HepG2 (cell line): ENCODE results near the gene ATPAF1.

Experiments
- BHLHE40 ChIP-seq: IDR thresholded peaks from 2 replicates; pipeline ENCODE4 v1.6.1; 2011; ENCODE audit warnings: low read length, improper control_type of control experiment
- BRF2 ChIP-seq: sonication (generic); formaldehyde crosslinking; IDR thresholded peaks from 2 replicates; pipeline ENCODE4 v1.8.1; 2022; ENCODE audit warnings: mild to moderate bottlenecking, missing genetic modification reagents
- CTCF ChIP-seq: sonication (generic); formaldehyde crosslinking; IDR thresholded peaks from 2 replicates; pipeline ENCODE4 v1.5.0; 2020; ENCODE audit warnings: mild to moderate bottlenecking, missing genetic modification reagents, moderate library complexity
- DBP ChIP-seq: sonication (generic); formaldehyde crosslinking; IDR thresholded peaks from 2 replicates; pipeline ENCODE4 v1.4.0; 2020; ENCODE audit warnings: missing genetic modification reagents; ENCODE audit errors: not compliant biosample characterization
- EEA1 ChIP-seq: sonication (generic); formaldehyde crosslinking; IDR thresholded peaks from 2 replicates; pipeline ENCODE4 v1.5.1; 2020; ENCODE audit warnings: mild to moderate bottlenecking, missing genetic modification reagents, borderline replicate concordance
- HDAC6 ChIP-seq: fragments of 200-600 bp; sonication (generic); IDR thresholded peaks from 2 replicates; pipeline ENCODE4 v1.7.0; 2017; ENCODE audit warnings: mild to moderate bottlenecking, antibody characterized with exemption, low read length, low read depth
- MTF1 ChIP-seq: sonication (generic); formaldehyde crosslinking; IDR thresholded peaks from 2 replicates; pipeline ENCODE4 v1.5.0; 2020; ENCODE audit warnings: missing genetic modification reagents
- SMAD1 ChIP-seq: sonication (generic); formaldehyde crosslinking; IDR thresholded peaks from 2 replicates; pipeline ENCODE4 v1.4.0; 2020; ENCODE audit warnings: missing genetic modification reagents, low read depth, mild to moderate bottlenecking, borderline replicate concordance
- SMC3 ChIP-seq: IDR thresholded peaks from 2 replicates; pipeline ENCODE4 v1.6.1; 2011; ENCODE audit warnings: low read length, improper control_type of control experiment
- ZNF10 ChIP-seq: sonication (generic); formaldehyde crosslinking; IDR thresholded peaks from 2 replicates; pipeline ENCODE4 v1.4.0; 2020; ENCODE audit warnings: mild to moderate bottlenecking, low read depth, missing genetic modification reagents, borderline replicate concordance
- ZNF205 ChIP-seq: IDR thresholded peaks from 2 replicates; pipeline ENCODE4 v1.6.1; 2018; ENCODE audit warnings: missing biosample characterization, missing genetic modification reagents
- ZNF251 ChIP-seq: sonication (generic); formaldehyde crosslinking; IDR thresholded peaks from 2 replicates; pipeline ENCODE4 v1.9.0; 2021; ENCODE audit warnings: mild to moderate bottlenecking, missing genetic modification reagents
- TF ChIP-seq, protein P1 (sequence below): IDR thresholded peaks from 2 replicates; pipeline ENCODE4 v1.6.1; 2012; ENCODE audit warnings: inconsistent platforms

GRCh38 chr1:46677339-46677738, 9.2 kb upstream of the ATPAF1 start:
- TF ChIP-seq ZNF10 (CRISPR knock-in tag) (no peak), ZNF251 (CRISPR knock-in tag) (no peak), BHLHE40 (no peak), BRF2 (CRISPR knock-in tag) (no peak), SMC3 (no peak), SMAD1 (CRISPR knock-in tag) (no peak), MTF1 (CRISPR knock-in tag) (no peak), CTCF (CRISPR knock-in tag) (no peak), DBP (CRISPR knock-in tag) (no peak), EEA1 (CRISPR knock-in tag) (no peak), HDAC6 (no peak), ZNF205 (CRISPR knock-in tag) (no peak)
- TF ChIP-seq, protein P1, sequence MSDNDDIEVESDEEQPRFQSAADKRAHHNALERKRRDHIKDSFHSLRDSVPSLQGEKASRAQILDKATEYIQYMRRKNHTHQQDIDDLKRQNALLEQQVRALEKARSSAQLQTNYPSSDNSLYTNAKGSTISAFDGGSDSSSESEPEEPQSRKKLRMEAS = no peak
